HG03066 (cell line): ENCODE data around the gene SERPINA12.
"Not testable (repeated sequence)": the region's sequence is repeated elsewhere in the genome, so short reads cannot be mapped to it uniquely, and the experiment has no call there.

Experiments used
- ATAC-seq: cut with Tn5 transposase; IDR thresholded peaks from one replicate; pipeline ENCODE4 v1.9.1; 2021; ENCODE audit warnings: low read depth; ENCODE audit not compliant: unreplicated experiment

Gene SERPINA12

GRCh38 chr14:94538070-94538740, 28.9 kb upstream of the SERPINA12 start:
- no peak for ATAC-seq

GRCh38 chr14:94536836-94537235, 27.6 kb upstream of the SERPINA12 start:
- ATAC-seq = no peak

- ATAC-seq = no peak
Measured at GRCh38 chr14:94535506-94535905, 26.2 kb upstream of the SERPINA12 start.

- ATAC-seq = no peak
Measured at GRCh38 chr14:94532447-94532846, 23.2 kb upstream of the SERPINA12 start.

GRCh38 chr14:94531187-94531586, 21.9 kb upstream of the SERPINA12 start:
- no peak for ATAC-seq

- ATAC-seq = no peak
Measured at GRCh38 chr14:94524093-94524492, 14.8 kb upstream of the SERPINA12 start.

GRCh38 chr14:94523265-94523664, 14.0 kb upstream of the SERPINA12 start:
- no peak for ATAC-seq

- ATAC-seq = no peak
Measured at GRCh38 chr14:94522115-94522724, 13.0 kb upstream of the SERPINA12 start.

- ATAC-seq = no peak
Measured at GRCh38 chr14:94521375-94522114, 12.3 kb upstream of the SERPINA12 start.

GRCh38 chr14:94517641-94518257, 8.5 kb upstream of the SERPINA12 start:
- ATAC-seq = no peak

GRCh38 chr14:94517248-94517640, 8.0 kb upstream of the SERPINA12 start:
- no peak for ATAC-seq

- no peak for ATAC-seq
Measured at GRCh38 chr14:94515856-94516255, 6.6 kb upstream of the SERPINA12 start.

GRCh38 chr14:94515426-94515825, 6.2 kb upstream of the SERPINA12 start:
- ATAC-seq = no peak

GRCh38 chr14:94514351-94514750, 5.1 kb upstream of the SERPINA12 start:
- ATAC-seq = no peak

GRCh38 chr14:94510481-94510880, 1.2 kb upstream of the SERPINA12 start:
- not testable (repeated sequence) for ATAC-seq

GRCh38 chr14:94505641-94506040, 3.6 kb downstream of the SERPINA12 start:
- ATAC-seq = no peak

- ATAC-seq = no peak
Measured at GRCh38 chr14:94505206-94505605, 4.1 kb downstream of the SERPINA12 start.

- no peak for ATAC-seq
Measured at GRCh38 chr14:94501588-94502516, 7.4 kb downstream of the SERPINA12 start.

GRCh38 chr14:94500264-94500663, 9.0 kb downstream of the SERPINA12 start:
- ATAC-seq = no peak

GRCh38 chr14:94499673-94500072, 9.6 kb downstream of the SERPINA12 start:
- no peak for ATAC-seq
